ENCODE data around the gene CALR3. TPM values are rescaled to one million over a fixed set of nuclear protein-coding genes. Genes with fewer than 3 reads are reported as not detected.
"Not testable (repeated sequence)": the region's sequence is repeated elsewhere in the genome, so short reads cannot be mapped to it uniquely, and the experiment has no call there.

The CALR3 gene
- polyA plus RNA-seq, 1 donor, result not detected

- no peak for DNase-seq
Observed at GRCh38 chr19:16524991-16525734, 29.2 kb upstream of the CALR3 start.

GRCh38 chr19:16522559-16523377, 26.8 kb upstream of the CALR3 start:
- no peak for DNase-seq

- no peak for DNase-seq
Observed at GRCh38 chr19:16521715-16522289, 25.8 kb upstream of the CALR3 start.

GRCh38 chr19:16520986-16521624, 25.1 kb upstream of the CALR3 start:
- DNase-seq, result no peak

GRCh38 chr19:16520074-16520973, 24.4 kb upstream of the CALR3 start:
- DNase-seq, result no peak

GRCh38 chr19:16519230-16519687, 23.3 kb upstream of the CALR3 start:
- DNase-seq, result no peak

- no peak for DNase-seq
Observed at GRCh38 chr19:16518483-16519229, 22.7 kb upstream of the CALR3 start.

GRCh38 chr19:16518061-16518460, 22.1 kb upstream of the CALR3 start:
- DNase-seq, result no peak

- no peak for DNase-seq
Observed at GRCh38 chr19:16516923-16517610, 21.1 kb upstream of the CALR3 start.

- DNase-seq, result no peak
Observed at GRCh38 chr19:16516381-16516780, 20.4 kb upstream of the CALR3 start.

- no peak for DNase-seq
Observed at GRCh38 chr19:16514383-16515019, 18.5 kb upstream of the CALR3 start.

GRCh38 chr19:16512611-16513010, 16.6 kb upstream of the CALR3 start:
- not testable (repeated sequence) for DNase-seq

- no peak for DNase-seq
Observed at GRCh38 chr19:16509141-16510061, 13.4 kb upstream of the CALR3 start.

- no peak for DNase-seq
Observed at GRCh38 chr19:16508546-16508945, 12.6 kb upstream of the CALR3 start.

GRCh38 chr19:16506961-16507360, 11.0 kb upstream of the CALR3 start:
- DNase-seq, result no peak

GRCh38 chr19:16506161-16506560, 10.2 kb upstream of the CALR3 start:
- not testable (repeated sequence) for DNase-seq

- no peak for DNase-seq
Observed at GRCh38 chr19:16504271-16504670, 8.3 kb upstream of the CALR3 start.

- DNase-seq, result no peak
Observed at GRCh38 chr19:16497837-16498236, 1.9 kb upstream of the CALR3 start.

All from left kidney (tissue), 2 donors.